Glomerular visceral epithelial cell (primary cell): ENCODE measurements around the gene HCFC1R1.
"Not testable (repeated sequence)": the region's sequence is repeated elsewhere in the genome, so short reads cannot be mapped to it uniquely, and the experiment has no call there.

ENCODE experiments used
- DNase-seq: peaks from one replicate; pipeline ENCODE4 v3.0.0-alpha.2; 2016; ENCODE audit errors: extremely low spot score

Gene HCFC1R1, protein sequence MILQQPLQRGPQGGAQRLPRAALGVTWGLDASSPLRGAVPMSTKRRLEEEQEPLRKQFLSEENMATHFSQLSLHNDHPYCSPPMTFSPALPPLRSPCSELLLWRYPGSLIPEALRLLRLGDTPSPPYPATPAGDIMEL

DNA sequence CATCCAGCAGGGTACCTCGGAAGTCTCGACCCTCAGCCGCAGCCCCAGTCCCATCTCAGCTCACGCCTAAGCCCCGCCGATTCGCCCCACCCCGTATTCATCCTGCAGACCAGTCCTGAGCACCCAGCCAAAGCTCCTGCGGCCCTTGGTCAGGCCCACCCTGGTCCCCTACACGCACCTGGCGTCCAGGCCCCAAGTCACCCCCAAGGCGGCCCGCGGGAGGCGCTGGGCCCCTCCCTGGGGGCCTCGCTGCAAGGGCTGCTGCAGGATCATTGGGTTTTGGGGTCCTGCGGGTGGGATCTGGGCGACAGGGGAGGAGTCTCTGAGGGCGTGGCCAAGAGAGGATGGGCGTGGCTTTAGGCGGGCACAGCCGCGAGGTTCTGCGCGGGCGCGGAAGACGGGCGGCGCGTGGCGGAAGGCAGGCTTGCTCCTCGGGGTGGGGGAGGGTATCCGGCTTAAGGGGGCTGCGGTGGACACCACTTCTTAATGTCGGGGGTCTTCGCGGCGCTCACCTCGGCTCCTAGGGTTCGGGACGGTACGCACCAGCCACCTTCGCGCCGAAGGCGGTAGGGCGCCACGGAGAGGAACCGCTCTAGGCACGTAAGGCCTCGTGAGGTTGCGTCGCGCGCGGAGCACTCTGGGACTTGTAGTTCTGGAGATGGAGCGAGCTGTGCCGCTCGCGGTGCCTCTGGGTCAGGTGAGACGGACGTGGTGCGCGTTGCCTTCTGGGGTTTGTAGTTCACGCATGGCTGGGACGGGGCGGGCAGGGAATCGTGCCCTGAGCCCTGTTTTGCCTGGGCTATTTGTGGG lies at the start of gene HCFC1R1, which contains the start of gene THOC6:
Gene HCFC1R1 (minus strand): TSS at position 274 of the 810 bp plus-strand sequence. CDS start 1 bp downstream, at position 273.
Gene THOC6 (plus strand): TSS at position 367 of the 810 bp plus-strand sequence. CDS start 292 bp downstream, at position 659.
- DNase-seq: peak; percentile 97

DNA sequence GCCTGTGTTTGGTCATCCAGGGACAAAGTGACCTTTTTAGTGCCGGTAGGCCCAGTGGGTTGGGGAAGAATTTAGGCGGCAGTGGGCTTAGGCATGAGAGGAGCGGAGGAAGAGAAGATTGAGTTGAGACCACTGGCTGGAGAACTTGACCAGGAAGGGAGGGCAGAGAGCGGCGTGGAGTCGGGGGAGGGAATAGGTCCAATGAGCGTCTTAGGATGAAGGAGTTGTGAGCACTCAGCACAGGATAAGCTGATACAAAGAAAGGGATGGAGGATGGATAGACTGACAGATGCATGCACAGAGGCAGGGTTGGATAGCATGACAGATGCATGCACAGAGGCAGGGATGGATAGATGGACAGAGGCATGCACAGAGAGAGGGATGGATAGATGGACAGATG lies 49.7 kb upstream of the HCFC1R1 start:
- no peak for DNase-seq

DNA sequence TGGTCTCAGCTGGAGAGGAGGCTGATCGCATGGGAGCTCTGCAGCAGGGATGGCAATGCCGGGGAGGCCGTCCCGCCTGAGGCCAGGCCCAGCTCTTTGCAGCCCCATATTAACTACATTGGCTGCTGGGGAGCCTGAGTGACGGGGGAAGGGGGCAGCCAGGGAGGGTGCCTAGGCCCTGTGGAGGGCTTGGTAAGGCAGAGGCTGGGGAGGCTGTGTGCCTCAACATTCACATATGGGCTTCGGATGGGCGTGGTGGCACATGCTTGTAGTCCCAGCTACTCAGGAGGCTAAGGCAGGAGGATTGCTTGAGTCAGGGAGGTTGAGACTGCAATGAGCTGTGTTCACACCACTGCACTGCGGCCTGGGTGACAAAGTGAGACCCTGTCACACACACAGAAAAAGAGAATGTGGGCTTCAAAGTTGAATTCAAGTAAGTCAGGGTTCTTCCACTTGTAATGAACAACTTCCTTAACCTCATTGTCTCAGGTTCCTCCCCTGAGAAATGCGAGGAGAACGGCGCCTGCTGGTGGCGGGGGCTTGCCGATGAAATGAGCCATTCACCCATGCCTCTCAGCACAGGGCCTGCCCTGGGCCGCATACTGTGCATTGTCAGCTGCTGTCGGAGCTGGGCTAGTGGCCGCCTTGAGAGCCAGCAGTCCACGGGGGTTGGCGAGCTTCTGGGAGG lies 49.0 kb upstream of the HCFC1R1 start:
- DNase-seq: not testable (repeated sequence)

DNA sequence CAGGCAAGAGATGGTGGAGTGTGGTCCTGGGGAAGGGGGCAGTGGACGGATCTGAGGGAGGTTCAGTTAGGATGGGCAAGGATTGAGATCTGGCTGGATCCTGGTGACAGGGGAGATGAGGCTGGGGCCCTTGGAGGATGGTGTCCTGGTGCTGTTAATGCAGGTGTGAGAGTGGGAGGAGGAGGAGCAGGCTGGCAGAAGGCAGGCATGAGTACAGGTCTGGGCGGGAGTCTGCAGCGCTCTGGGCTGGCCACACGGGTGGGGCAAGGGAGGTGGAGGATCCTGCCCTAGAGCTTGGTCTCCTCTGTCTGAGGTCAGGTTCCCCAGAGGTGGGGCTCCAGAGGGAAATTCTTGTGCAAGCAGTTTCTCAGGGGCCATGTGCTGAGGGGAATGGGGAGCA lies 48.4 kb upstream of the HCFC1R1 start:
- DNase-seq: not testable (repeated sequence)

DNA sequence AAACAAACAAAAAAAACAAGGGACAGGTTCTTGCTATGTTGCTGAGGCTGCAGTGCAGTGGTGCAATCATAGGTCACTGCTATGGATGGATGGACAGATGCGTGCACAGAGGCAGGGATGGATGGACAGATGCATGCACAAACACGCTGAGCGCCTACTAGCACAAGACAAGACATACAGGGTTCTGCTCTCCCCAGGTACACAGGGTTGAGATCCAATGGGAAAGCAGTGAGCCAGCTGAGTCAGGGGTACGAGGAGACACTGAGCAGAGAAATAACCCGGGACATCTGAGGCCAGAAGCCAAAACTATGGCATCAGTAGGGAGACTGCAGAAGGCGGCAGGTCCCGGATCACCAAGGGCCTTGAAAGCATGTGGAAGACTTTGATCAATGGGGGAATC lies 47.9 kb upstream of the HCFC1R1 start:
- no peak for DNase-seq

DNA sequence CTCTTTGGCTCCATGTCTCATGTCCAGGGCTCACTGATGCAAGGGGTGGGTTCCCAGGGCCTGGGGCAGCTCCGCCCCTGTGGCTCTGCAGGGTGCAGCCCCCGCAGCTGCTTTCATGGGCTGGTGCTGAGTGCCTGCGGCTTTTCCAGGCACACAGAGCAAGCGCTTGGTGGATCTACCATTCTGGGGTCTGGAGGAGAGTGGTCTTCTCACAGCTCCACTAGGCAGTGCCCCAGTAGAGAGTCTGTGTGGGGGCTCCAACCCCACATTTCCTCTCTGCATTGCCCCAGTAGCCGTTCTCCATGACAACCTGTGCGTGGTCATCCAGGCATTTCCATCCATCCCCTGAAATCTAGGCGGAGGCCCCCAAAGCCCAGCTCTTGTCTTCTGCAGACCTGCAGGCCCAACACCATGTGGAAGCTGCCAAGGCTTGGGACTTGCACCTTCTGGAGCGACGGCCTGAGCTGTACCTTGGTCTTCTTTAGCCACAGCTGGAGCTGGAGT lies 46.9 kb upstream of the HCFC1R1 start:
- DNase-seq: no peak

DNA sequence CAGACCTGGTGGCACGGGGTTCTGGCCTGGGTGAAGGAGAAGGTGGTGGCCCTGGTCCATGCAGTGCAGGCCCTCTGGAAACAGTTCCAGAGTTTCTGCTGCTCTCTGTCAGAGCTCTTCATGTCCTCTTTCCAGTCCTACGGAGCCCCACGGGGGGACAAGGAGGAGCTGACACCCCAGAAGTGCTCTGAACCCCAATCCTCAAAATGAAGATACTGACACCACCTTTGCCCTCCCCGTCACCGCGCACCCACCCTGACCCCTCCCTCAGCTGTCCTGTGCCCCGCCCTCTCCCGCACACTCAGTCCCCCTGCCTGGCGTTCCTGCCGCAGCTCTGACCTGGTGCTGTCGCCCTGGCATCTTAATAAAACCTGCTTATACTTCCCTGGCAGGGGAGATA lies 45.4 kb upstream of the HCFC1R1 start:
- not testable (repeated sequence) for DNase-seq

DNA sequence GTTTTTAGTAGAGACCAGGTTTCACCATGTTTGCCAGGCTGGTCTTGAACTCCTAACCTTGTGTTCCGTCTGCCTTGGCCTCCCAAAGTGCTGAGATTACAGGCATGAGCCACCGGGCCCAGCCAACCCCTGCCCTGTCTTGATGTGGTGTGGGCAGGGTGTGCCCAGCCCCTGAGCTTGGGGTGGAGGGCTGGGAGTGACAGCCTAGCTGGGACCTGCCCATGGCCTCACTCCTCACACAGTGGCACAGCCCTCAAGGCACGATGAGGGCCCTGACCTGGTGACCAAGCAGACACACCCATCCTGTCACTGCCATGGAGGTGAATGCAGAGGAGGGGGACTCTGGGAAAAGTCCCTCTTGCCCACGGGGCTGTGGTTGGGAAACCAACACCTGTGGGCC lies 44.7 kb upstream of the HCFC1R1 start:
- DNase-seq: no peak

DNA sequence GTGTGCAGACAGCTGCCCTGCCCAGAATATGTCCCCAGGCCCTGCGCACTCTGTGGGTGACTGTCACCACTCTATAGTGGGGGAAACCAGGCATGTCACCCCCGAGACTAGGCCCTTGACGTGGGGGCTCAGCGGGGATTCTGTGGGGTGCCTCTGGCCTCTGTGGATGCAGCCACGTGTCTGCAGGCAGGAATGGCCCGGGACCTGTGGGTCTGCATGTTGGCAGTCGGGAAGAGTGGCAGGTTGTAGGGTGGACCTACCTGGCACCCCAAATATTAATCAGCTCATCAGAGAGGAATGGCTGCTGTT lies 42.7 kb upstream of the HCFC1R1 start:
- no peak for DNase-seq

DNA sequence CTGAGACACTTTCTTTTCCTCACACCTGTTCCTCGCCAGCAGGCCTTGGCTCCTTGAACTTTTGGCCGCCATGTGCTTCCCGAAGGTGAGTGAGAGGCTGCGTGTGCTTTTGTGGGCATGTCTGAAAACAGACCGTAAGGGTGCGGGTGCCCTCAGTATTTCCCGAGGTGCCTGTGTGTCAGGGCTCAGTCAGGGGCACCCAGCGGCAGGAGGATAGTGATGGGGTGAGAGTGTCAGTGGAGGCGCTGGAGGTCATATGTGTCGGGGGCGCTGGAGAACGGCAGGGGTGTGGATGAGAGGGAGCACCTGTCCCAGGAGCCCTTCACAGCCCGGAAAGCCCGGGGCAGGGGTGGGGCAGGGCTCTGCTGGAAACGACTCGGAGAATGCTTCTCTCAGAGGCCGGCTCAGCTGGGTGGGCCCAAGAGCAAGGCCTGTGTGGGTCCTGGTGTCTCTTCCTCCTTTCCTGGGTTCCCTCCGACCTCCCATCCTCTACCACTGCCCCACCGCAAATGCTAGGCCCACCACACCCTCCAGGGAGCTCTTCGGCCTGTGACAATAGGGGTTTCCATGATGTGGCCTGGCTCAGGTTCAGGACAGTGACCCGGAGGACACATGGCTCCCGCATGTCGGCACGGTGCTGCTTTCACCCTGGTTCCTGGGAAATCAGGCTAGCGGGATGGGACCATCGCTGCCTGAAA lies 42.1 kb upstream of the HCFC1R1 start:
- DNase-seq: no peak

DNA sequence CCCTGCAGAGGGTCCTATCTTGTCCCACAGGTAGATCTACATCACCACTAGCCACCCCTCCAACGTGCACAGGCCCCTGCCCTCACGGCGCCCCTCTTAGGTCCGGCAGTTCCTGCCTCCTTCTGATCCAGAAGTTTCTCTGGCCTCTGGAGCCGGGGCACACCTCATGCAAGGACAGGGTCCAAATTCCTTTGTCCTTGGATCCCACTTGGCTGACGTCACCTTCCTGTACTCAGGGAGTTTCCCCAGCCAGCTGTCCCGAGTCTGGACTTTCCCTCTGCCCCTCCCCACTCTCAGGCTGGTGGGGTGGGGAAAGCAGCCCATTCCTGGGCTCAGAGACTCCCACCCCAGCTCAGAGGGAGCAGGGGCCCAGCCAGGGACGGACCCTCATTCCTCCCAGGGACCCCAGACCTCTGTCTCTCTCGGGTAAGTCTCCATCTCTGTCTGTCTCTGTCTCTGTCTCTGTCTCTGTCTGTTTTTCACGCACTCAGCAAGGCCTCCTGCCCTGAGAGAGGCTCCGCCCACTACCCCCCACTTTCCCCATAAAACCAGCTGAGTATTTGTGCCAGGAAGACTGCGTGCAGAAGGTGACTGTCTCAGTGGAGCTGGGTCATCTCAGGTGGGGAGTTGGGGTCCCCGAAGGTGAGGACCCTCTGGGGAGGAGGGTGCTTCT lies 41.5 kb upstream of the HCFC1R1 start, which contains the start of gene IL32:
Gene IL32 (plus strand): TSS at position 572 of the 673 bp plus-strand sequence. CDS start 172 bp downstream, outside the sequence.
- DNase-seq: peak; percentile 89

DNA sequence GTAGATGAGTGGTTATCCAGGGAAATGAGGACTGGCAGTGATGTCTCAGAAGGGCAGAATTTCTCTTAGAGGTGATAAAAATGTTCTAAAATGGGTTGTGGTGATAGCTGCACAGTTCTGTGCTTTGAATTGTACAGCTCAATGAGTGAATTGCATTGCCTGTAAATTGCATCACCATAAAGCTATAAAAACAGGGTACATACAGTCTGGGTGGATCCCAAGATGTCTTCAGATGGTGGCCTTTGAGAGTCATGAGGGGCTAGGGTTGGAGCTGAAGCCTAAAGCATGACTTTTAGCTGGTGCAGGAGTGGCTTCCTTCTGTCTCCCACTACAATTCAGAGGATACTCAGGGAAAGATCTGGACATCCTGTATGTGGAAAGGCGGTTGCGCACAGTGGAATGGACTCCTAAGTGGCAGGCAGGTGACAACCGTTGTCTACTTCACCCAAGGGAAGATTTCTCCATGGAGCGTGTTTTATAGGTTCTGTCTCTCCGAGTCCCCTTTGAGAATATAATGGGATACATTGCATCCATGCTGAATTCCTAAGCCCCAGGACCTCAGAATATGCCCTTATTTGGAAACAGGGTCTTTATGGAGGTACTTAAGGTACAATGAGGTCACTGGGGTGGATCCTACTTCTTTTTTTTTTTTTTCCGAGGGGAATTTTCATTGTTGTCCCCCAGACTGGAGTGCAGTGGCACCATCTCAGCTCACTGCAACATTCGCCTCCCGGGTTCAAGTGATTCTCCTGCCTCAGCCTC lies 40.1 kb upstream of the HCFC1R1 start:
- no peak for DNase-seq

DNA sequence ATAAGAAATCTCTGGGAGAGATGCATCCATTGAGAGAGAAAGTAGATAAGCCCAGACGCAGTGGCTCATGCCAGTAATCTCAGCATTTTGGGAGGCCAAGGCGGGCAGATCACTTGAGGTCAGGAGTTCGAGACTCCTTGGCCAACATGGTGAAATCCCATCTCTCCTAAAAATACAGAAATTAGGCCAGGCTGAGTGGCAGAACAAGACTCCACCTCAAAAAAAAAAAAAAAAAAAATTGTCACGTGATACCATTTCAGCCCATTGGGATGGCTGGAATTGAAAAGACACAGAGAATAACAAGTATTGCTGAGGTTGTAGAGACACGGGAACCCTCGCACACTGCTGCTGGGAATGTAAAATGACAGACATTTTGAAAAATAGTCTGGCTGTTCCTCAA lies 38.8 kb upstream of the HCFC1R1 start:
- DNase-seq: no peak

DNA sequence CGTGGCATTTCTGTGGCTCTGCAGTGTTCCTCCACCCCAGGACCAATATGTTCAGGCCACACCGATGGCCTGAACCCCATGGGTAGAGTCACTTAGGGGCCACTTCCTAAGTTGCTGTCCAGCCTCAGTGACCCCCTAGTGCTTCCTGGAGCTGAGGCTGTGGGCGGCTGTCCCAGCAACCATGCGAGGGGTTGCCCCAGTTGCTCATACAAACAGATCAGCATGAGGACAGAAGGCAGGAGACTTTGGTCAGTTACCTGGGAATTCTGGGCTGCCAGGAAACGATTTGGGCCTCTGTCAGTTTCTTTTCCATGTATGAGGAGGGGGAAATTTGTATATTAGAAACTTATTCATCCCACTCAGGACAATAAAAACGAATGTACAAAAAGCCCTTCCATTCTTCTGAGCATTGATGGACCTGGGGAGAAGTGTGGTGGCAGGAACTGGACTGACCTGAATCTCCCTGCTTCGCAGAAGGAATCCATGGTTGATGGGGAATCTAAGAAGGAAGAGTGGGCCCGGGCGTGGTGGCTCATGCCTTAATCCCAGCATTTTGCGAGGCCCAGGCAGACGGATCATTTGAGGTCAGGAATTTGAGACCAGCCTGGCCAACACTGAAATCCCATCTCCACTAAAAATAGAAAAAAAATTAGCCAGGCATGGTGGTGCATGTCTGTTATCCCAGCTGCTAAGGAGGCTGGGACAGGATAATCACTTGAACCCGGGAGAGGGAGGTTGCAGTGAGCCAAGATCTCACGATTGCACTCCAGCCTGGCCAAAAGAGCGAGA lies 36.8 kb upstream of the HCFC1R1 start:
- no peak for DNase-seq

DNA sequence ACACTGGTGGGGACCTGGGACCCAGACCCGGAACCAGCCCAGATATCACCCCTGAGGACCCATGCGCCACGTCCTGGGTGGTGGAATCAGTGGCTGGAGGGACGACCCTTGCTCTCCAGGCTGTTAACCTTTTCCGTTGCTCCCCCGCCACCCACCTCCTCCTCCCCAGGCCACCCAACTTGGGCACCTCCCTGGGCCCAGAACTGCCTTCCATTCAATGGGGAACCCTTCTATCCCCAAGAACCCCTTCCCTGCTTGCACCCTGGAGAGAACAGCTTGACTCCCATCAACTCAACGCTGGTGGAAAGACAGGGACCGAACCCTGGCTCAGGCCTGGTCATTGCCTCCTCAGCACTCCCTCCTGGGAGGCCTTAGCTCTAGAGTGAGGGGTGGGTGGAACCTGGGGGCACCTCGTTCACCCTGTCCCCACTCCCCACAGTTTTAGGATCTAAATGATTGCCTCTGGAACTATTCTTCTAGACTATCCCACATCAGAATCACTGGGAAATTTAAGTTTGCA lies 36.0 kb upstream of the HCFC1R1 start:
- no peak for DNase-seq

DNA sequence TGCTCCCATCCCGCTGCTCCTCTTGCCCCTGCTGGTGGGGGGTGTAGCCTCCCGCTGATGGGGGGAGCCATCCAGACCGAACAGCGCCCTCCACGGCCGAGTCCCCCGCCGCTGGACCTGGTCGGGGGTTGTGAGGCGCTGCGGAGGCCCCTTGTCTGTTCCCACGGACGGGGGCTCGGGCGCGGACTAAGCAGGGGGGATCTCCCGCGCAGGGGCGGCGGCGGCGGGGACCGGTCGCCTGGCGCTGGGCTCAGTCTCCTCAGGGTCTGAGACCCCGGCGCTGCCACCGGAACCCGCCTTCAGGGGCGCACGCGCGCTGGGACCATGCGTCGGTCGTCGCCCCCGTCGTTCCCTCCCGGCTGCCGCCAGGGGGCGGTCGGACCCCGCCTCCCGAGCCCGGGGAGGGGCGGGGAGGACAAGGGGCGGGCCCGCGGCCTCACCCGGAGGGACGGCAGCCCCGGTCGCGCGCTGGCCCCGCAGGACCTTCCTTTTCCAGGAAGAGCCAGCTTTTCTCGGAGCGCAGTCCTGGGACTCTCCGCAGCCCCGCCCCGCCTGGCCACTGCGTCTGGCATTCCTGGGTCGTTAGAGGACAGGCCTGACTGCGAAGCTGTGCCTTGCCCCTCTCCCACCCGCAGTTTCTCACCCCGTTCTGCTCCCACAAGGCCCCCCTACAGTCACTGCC lies 35.4 kb upstream of the HCFC1R1 start:
- DNase-seq: peak; percentile 92

DNA sequence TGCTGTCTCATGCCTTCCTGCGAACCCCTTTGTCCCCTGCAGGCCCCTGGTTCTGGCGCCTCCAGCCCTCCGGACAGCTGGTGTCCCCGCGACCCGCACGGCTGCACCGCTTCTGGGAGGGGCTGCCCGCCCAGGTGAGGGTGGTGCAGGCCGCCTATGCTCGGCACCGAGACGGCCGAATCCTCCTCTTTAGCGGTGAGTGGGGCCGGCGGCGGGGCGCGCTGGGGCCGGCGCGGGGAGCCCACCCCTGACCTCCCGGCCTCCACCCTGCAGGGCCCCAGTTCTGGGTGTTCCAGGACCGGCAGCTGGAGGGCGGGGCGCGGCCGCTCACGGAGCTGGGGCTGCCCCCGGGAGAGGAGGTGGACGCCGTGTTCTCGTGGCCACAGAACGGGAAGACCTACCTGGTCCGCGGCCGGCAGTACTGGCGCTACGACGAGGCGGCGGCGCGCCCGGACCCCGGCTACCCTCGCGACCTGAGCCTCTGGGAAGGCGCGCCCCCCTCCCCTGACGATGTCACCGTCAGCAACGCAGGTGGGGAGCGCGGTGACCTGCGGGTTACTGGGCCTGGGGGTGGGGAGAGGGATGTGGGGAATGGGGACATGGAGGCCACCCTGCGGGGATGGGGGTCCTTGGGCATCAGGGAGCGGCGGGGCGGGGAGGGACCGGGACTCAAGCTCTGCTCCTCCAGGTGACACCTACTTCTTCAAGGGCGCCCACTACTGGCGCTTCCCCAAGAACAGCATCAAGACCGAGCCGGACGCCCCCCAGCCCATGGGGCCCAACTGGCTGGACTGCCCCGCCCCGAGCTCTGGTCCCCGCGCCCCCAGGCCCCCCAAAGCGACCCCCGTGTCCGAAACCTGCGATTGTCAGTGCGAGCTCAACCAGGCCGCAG lies 34.6 kb upstream of the HCFC1R1 start:
- peak; percentile 47 for DNase-seq
